Astrocyte of the spinal cord (primary cell): ENCODE data around the gene NPPC.

ENCODE experiments used
- DNase-seq: peaks from one replicate; pipeline ENCODE4 v3.0.0; 2011; ENCODE audit warnings: low read depth, low spot score
- H3K4me3 ChIP-seq: 2 replicates; pipeline ENCODE4 v1.5.1; 2011; ENCODE audit warnings: low read depth, mild to moderate bottlenecking, low read length, moderate library complexity
- CTCF ChIP-seq: IDR thresholded peaks from 2 replicates; pipeline ENCODE4 v1.5.1; 2012; ENCODE audit warnings: low read depth, mild to moderate bottlenecking, low read length, inconsistent platforms
- in situ Hi-C: cut with HindIII; loops from 2 replicates; pipeline ENCODE4 v1.10.0; 2017; ENCODE audit warnings: low sequenced_read_pairs

The NPPC gene

GRCh38 chr2:231926180-231926741, at the start of gene NPPC:
Gene NPPC, minus strand, starts transcription at chr2:231926396. Its CDS starts 147 bp downstream, at chr2:231926249.
- in situ Hi-C loops: no loop called here
- peak; percentile 56 for DNase-seq
- peak; percentile 35 for TF ChIP-seq CTCF
- peak within 1 kb of the TSS; percentile 27 for H3K4me3 ChIP-seq

GRCh38 chr2:231975001-231975400, 48.8 kb upstream of the NPPC start:
- TF ChIP-seq CTCF: no peak
- in situ Hi-C loops: no loop called here
- no peak overlapping the region for H3K4me3 ChIP-seq
- DNase-seq: no peak

GRCh38 chr2:231970461-231970860, 44.3 kb upstream of the NPPC start:
- in situ Hi-C loops: no loop called here
- no peak overlapping the region for H3K4me3 ChIP-seq
- peak; percentile 6 for DNase-seq
- no peak for TF ChIP-seq CTCF

GRCh38 chr2:231968820-231969219, 42.6 kb upstream of the NPPC start:
- in situ Hi-C loops: no loop called here
- TF ChIP-seq CTCF: no peak
- H3K4me3 ChIP-seq: no peak overlapping the region
- no peak for DNase-seq

- in situ Hi-C loops: no loop called here
- no peak for TF ChIP-seq CTCF
- no peak overlapping the region for H3K4me3 ChIP-seq
- DNase-seq: no peak
These were observed 40.7 kb upstream of the NPPC start for GRCh38 chr2:231966886-231967285.

- no peak for TF ChIP-seq CTCF
- no peak for DNase-seq
- no peak overlapping the region for H3K4me3 ChIP-seq
- in situ Hi-C loops: no loop called here
These were observed 38.9 kb upstream of the NPPC start for GRCh38 chr2:231965102-231965501.
